ENCODE data around the gene BLVRB.

DNA sequence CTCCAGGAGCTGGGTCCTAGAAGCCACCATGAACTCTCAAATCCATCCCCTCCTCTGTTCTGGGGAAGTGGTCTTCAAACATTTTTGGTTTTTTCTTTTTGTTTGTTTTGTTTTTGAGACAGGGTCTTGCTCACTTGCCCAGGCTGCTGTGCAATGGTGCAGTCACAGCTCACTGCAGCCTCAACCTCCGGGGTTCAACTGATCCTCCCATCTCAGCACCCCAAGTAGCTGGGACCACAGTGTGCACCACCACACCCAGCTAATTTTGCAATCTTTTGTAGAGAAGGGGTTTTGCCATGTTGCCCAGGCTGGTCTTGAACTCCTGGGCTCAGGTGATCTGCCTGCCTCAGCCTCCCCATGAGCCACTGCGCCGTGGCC, 7.0 kb downstream of the BLVRB start:
- TF ChIP-seq, protein P1, sequence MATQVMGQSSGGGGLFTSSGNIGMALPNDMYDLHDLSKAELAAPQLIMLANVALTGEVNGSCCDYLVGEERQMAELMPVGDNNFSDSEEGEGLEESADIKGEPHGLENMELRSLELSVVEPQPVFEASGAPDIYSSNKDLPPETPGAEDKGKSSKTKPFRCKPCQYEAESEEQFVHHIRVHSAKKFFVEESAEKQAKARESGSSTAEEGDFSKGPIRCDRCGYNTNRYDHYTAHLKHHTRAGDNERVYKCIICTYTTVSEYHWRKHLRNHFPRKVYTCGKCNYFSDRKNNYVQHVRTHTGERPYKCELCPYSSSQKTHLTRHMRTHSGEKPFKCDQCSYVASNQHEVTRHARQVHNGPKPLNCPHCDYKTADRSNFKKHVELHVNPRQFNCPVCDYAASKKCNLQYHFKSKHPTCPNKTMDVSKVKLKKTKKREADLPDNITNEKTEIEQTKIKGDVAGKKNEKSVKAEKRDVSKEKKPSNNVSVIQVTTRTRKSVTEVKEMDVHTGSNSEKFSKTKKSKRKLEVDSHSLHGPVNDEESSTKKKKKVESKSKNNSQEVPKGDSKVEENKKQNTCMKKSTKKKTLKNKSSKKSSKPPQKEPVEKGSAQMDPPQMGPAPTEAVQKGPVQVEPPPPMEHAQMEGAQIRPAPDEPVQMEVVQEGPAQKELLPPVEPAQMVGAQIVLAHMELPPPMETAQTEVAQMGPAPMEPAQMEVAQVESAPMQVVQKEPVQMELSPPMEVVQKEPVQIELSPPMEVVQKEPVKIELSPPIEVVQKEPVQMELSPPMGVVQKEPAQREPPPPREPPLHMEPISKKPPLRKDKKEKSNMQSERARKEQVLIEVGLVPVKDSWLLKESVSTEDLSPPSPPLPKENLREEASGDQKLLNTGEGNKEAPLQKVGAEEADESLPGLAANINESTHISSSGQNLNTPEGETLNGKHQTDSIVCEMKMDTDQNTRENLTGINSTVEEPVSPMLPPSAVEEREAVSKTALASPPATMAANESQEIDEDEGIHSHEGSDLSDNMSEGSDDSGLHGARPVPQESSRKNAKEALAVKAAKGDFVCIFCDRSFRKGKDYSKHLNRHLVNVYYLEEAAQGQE (IDR thresholded peaks at IDR 0.05; ENCODE audit: insufficient replicate concordance, low read depth): no peak
- no peak for TF ChIP-seq CTCF (IDR thresholded peaks at IDR 0.05; ENCODE audit: insufficient read depth, low read length)
- TF ChIP-seq POLR2AphosphoS5 (IDR thresholded peaks at IDR 0.05; ENCODE audit: low read depth): no peak
- TF ChIP-seq GABPA (IDR thresholded peaks at IDR 0.05; ENCODE audit: low read depth): no peak
- TF ChIP-seq SPI1 (IDR thresholded peaks at IDR 0.05; ENCODE audit: borderline replicate concordance, low read depth): no peak
